HCT116 (cell line): ENCODE measurements around the gene SYP. TPM values are rescaled to one million over a fixed set of nuclear protein-coding genes. Genes with fewer than 3 reads are reported as not detected.

Experiments
- ATAC-seq: fragments of 200-7000 bp; cut with Tn5 transposase; 2 replicates; pipeline ENCODE4 v1.9.1; 2020; ENCODE audit warnings: mild to moderate bottlenecking, moderate library complexity
- BruUV-seq: library from RNA; stranded (reverse); fragments of 400-500 nt; replicated peaks from 2 replicates; lab custom pipeline; 2021; lab: Mats Ljungman, UMichigan
- CTCF ChIA-PET: fragments of 300-600 bp; sonication (Branson Sonifier 250); formaldehyde crosslinking; loops from one replicate; lab custom pipeline; 2021; ENCODE audit warnings: antibody characterized with exemption; lab: Charles Lee
- POLR2A ChIA-PET: fragments of 300-600, 350-600 bp; sonication (Branson Sonifier 250); formaldehyde crosslinking; loops from one replicate; lab custom pipeline; 2021; ENCODE audit warnings: antibody characterized with exemption; lab: Charles Lee
- RAD21 ChIA-PET, 2 experiments: fragments of 300-600 bp; sonication (Branson Sonifier 250); formaldehyde crosslinking; loops; one replicate each; lab custom pipeline; 2023; ENCODE audit warnings: low total read pairs in 2 of 2; ENCODE audit not compliant: uncharacterized antibody in 2 of 2, unreplicated experiment in 2 of 2, low non-redundant PET in 1 of 2; lab: Charles Lee
- DNase-seq: peaks from one replicate; pipeline ENCODE4 v3.0.0-alpha.2; 2010; ENCODE audit warnings: low read depth, low spot score
- H2AFZ ChIP-seq: fragments of 200-600 bp; shearing (Covaris generic), sonication (generic); 2 replicates; pipeline ENCODE4 v1.6.1; 2017; ENCODE audit warnings: low read depth, mixed run types, mixed read lengths, antibody characterized with exemption, low read length; ENCODE audit not compliant: poor library complexity, severe bottlenecking
- H3K27ac ChIP-seq: 2 replicates; pipeline ENCODE4 v1.5.1; 2012; ENCODE audit warnings: low read depth, low read length
- H3K27me3 ChIP-seq: fragments of 200-600 bp; sonication (generic); 2 replicates; pipeline ENCODE4 v1.6.1; 2016; ENCODE audit warnings: mixed run types, low read length, mixed read lengths; ENCODE audit not compliant: insufficient read depth
- H3K36me3 ChIP-seq, 2 experiments: fragments of 200-500 bp in 1 of 2; fragments of 200-600 bp in 1 of 2; sonication (Bioruptor generic) in 1 of 2; sonication (generic) in 1 of 2; 2 replicates each; pipeline versions ENCODE4 v1.5.1 to v1.6.1; 2014 to 2016; ENCODE audit warnings: low read length in 2 of 2, inconsistent platforms in 1 of 2, mixed read lengths in 1 of 2, mixed run types in 1 of 2; ENCODE audit not compliant: insufficient read depth in 2 of 2, control insufficient read depth in 1 of 2
- H3K4me1 ChIP-seq, 2 experiments: fragments of 200-600 bp in 1 of 2; sonication (generic) in 1 of 2; 2 replicates each; pipeline versions ENCODE4 v1.5.1 to v1.6.1; 2012 to 2017; ENCODE audit warnings: low read length in 2 of 2, inconsistent platforms in 1 of 2, mild to moderate bottlenecking in 1 of 2, mixed read lengths in 1 of 2, mixed run types in 1 of 2, moderate library complexity in 1 of 2; ENCODE audit not compliant: insufficient read depth in 2 of 2, control insufficient read depth in 1 of 2
- H3K4me2 ChIP-seq: fragments of 200-600 bp; sonication (generic); 2 replicates; pipeline ENCODE4 v1.6.1; 2017; ENCODE audit warnings: mixed run types, low read length, mixed read lengths
- H3K4me3 ChIP-seq, 2 experiments: fragments of 200-600 bp in 1 of 2; sonication (generic) in 1 of 2; replicated peaks in 1 of 2; 2 replicates each; pipeline ENCODE4 v1.5.1; 2011 to 2016; ENCODE audit warnings: low read length in 2 of 2, control low read depth in 1 of 2, low read depth in 1 of 2, mild to moderate bottlenecking in 1 of 2, mixed read lengths in 1 of 2, mixed run types in 1 of 2
- H3K79me2 ChIP-seq: fragments of 200-600 bp; sonication (generic); 2 replicates; pipeline ENCODE4 v1.6.1; 2017; ENCODE audit warnings: mild to moderate bottlenecking, mixed run types, low read length, moderate library complexity, mixed read lengths; ENCODE audit not compliant: insufficient read depth
- H3K9ac ChIP-seq: fragments of 200-600 bp; sonication (generic); 2 replicates; pipeline ENCODE4 v1.6.1; 2016; ENCODE audit warnings: low read length, mixed read lengths
- H3K9me2 ChIP-seq: fragments of 200-600 bp; sonication (generic), shearing (Covaris generic); 2 replicates; pipeline ENCODE4 v1.6.1; 2017; ENCODE audit warnings: mixed run types, mild to moderate bottlenecking, moderate library complexity; ENCODE audit not compliant: insufficient read depth
- H3K9me3 ChIP-seq, 2 experiments: fragments of 200-500 bp in 1 of 2; fragments of 200-600 bp in 1 of 2; sonication (Bioruptor generic) in 1 of 2; sonication (generic) in 1 of 2; 2 replicates each; pipeline ENCODE4 v1.6.1; 2014 to 2017; ENCODE audit warnings: low read length in 2 of 2, mixed read lengths in 2 of 2, inconsistent platforms in 1 of 2, low read depth in 1 of 2, mild to moderate bottlenecking in 1 of 2, mixed run types in 1 of 2, moderate library complexity in 1 of 2; ENCODE audit not compliant: control insufficient read depth in 1 of 2, insufficient read depth in 1 of 2
- H4K20me1 ChIP-seq: fragments of 200-600 bp; sonication (generic), shearing (Covaris generic); 2 replicates; pipeline ENCODE4 v1.6.1; 2017; ENCODE audit warnings: mixed run types, mild to moderate bottlenecking, moderate library complexity; ENCODE audit not compliant: insufficient read depth
- CBX3 ChIP-seq: IDR thresholded peaks from 2 replicates; pipeline ENCODE4 v1.6.1; 2012; ENCODE audit warnings: low read depth
- CTCF ChIP-seq, 3 experiments: fragments of 200-600 bp in 1 of 3; sonication (generic) in 1 of 3; IDR thresholded peaks in 2 of 3; conservative IDR thresholded peaks in 1 of 3; 2 replicates each; pipeline ENCODE4 v1.5.1; 2012 to 2017; ENCODE audit warnings: low read depth in 2 of 3, low read length in 2 of 3, antibody characterized with exemption in 1 of 3, borderline replicate concordance in 1 of 3, control low read depth in 1 of 3, mild to moderate bottlenecking in 1 of 3, mixed read lengths in 1 of 3, mixed run types in 1 of 3, moderate library complexity in 1 of 3; ENCODE audit not compliant: insufficient read depth in 1 of 3
- EGR1 ChIP-seq: IDR thresholded peaks from 2 replicates; pipeline ENCODE4 v1.6.1; 2012; ENCODE audit warnings: low read depth
- EZH2 ChIP-seq: fragments of 200-600 bp; sonication (generic); IDR thresholded peaks from 2 replicates; pipeline ENCODE4 v1.6.1; 2017; ENCODE audit warnings: antibody characterized with exemption, mixed run types
- EZH2phosphoT487 ChIP-seq: fragments of 200-600 bp; IDR thresholded peaks from 2 replicates; pipeline ENCODE4 v1.6.1; 2018; ENCODE audit warnings: antibody characterized with exemption, borderline replicate concordance
- JUND ChIP-seq: IDR thresholded peaks from 2 replicates; pipeline ENCODE4 v1.6.1; 2012
- POLR2A ChIP-seq: IDR thresholded peaks from 2 replicates; pipeline ENCODE4 v1.7.0; 2011; ENCODE audit warnings: borderline replicate concordance; ENCODE audit not compliant: insufficient read depth, insufficient read length; ENCODE audit errors: extremely low read depth
- POLR2AphosphoS5 ChIP-seq: IDR thresholded peaks from 2 replicates; pipeline ENCODE4 v1.6.1; 2011; ENCODE audit warnings: mild to moderate bottlenecking, low read depth, low read length, moderate library complexity
- RAD21 ChIP-seq: IDR thresholded peaks from 2 replicates; pipeline ENCODE4 v1.6.1; 2012; ENCODE audit warnings: low read depth, mild to moderate bottlenecking
- REST ChIP-seq: IDR thresholded peaks from 2 replicates; pipeline ENCODE4 v1.6.1; 2012; ENCODE audit warnings: low read depth
- SIN3A ChIP-seq: IDR thresholded peaks from 2 replicates; pipeline ENCODE4 v1.6.1; 2012; ENCODE audit warnings: low read depth
- intact Hi-C: fragments of 100-400 bp; cut with micrococcal nuclease; formaldehyde crosslinking; loops from 2 replicates; pipeline ENCODE4 v1.10.0; 2022
- total RNA-seq: library from RNA; stranded (reverse); gene quantifications from one replicate; pipeline ENCODE4 v1.2.1, GENCODE V29; 2021; ENCODE audit not compliant: unreplicated experiment
- TF ChIP-seq, protein P1 (sequence below): IDR thresholded peaks from 2 replicates; pipeline ENCODE4 v1.6.1; 2011; ENCODE audit warnings: mild to moderate bottlenecking, low read length, moderate library complexity; ENCODE audit not compliant: insufficient replicate concordance; ENCODE audit errors: extremely low read depth
- TF ChIP-seq, protein P2 (sequence below): IDR thresholded peaks from 2 replicates; pipeline ENCODE4 v1.6.1; 2012

SYP gene
- total RNA-seq, 1 experiment from 2014 or later: 1.2 TPM

DNA sequence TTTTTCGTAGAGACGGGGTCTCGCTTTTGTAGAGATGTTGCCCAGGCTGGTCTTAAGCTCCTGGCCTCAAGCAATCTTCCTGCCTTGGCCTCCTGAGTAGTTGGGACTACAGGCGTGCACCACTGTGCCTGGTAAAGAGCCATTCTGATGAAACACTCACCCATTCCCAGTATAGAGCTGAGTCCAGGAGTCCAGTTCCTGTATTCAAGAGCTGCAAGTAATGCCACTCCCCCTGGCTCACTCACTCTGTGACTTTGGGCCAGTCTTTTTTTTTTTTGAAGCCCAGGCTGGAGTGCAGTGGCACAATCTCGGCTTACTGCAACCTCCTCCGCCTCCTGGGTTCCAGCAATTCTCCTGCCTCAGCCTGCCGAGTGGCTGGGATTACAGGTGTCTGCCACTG lies 38.7 kb upstream of the SYP start:
- Histone ChIP-seq H3K36me3 (no peaks in the 10 kb centered on the region), H3K79me2 (no peaks in the 10 kb centered on the region), H3K4me1 (peaks cover 0 to 8% of the 10 kb centered on the region in 2 experiments; a peak in 1 of 4 replicates), H3K9me3 (no peaks in the 10 kb centered on the region), H3K9me2 (no peaks in the 10 kb centered on the region), H3K27ac (no peak overlapping the region), H3K27me3 (no peaks in the 10 kb centered on the region), H3K4me3 (no peak overlapping the region), H4K20me1 (no peaks in the 10 kb centered on the region)
- no peak for DNase-seq
- RAD21 ChIA-PET: no interaction called here
- CTCF ChIA-PET: no interaction called here
- no TSS peak for BruUV-seq
- ATAC-seq: no peak
- POLR2A ChIA-PET: no interaction called here
- intact Hi-C loops: no loop called here
- TF ChIP-seq EZH2phosphoT487 (no peak), RAD21 (no peak), CBX3 (no peak), POLR2A (no peak), EZH2 (no peak), JUND (no peak), SIN3A (no peak)
- TF ChIP-seq, protein P1, sequence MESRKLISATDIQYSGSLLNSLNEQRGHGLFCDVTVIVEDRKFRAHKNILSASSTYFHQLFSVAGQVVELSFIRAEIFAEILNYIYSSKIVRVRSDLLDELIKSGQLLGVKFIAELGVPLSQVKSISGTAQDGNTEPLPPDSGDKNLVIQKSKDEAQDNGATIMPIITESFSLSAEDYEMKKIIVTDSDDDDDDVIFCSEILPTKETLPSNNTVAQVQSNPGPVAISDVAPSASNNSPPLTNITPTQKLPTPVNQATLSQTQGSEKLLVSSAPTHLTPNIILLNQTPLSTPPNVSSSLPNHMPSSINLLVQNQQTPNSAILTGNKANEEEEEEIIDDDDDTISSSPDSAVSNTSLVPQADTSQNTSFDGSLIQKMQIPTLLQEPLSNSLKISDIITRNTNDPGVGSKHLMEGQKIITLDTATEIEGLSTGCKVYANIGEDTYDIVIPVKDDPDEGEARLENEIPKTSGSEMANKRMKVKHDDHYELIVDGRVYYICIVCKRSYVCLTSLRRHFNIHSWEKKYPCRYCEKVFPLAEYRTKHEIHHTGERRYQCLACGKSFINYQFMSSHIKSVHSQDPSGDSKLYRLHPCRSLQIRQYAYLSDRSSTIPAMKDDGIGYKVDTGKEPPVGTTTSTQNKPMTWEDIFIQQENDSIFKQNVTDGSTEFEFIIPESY: no peak
- TF ChIP-seq, all 23 proteins: peak for 0
- H2AFZ ChIP-seq: no peak overlapping the region
- no peak overlapping the region for H3K4me2 ChIP-seq
- no peak overlapping the region for H3K9ac ChIP-seq

DNA sequence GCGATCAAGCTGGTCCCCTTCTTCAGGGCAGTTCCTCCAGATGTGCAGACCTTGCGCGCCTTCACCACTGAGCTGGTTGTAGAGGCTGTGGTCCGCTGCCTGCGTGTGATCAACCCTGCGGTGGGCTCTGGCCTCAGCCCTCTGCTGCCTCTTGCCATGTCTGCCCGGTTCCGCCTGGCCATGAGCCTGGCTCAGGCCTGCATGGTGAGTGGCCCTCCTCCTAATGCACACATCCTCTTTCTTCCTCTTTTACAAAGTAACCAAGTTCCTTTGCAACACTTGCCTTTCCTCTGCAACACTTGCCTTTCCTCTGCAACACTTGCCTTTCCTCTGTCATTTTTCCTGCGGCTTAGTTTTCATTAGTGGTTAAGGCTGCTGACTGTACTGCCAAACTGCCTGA lies 37.1 kb upstream of the SYP start:
- H3K79me2 ChIP-seq: no peaks in the 10 kb centered on the region
- no peak overlapping the region for H3K27ac ChIP-seq
- no peaks in the 10 kb centered on the region for H3K27me3 ChIP-seq
- POLR2A ChIA-PET: no interaction called here
- no peak overlapping the region for H3K4me3 ChIP-seq
- no peaks in the 10 kb centered on the region for H3K9me3 ChIP-seq
- no peak overlapping the region for H2AFZ ChIP-seq
- no peak for DNase-seq
- H3K9me2 ChIP-seq: no peaks in the 10 kb centered on the region
- ATAC-seq: no peak
- CTCF ChIA-PET: no interaction called here
- intact Hi-C loops: no loop called here
- H3K36me3 ChIP-seq: no peaks in the 10 kb centered on the region
- no peaks in the 10 kb centered on the region for H4K20me1 ChIP-seq
- no TSS peak for BruUV-seq
- no peak overlapping the region for H3K4me2 ChIP-seq
- no peak overlapping the region for H3K9ac ChIP-seq
- no peaks in the 10 kb centered on the region for H3K4me1 ChIP-seq
- RAD21 ChIA-PET: no interaction called here
- TF ChIP-seq CTCF (IDR thresholded peaks at IDR 0.05 in 2 of 3, conservative IDR thresholded peaks at IDR 0.05 in 1 of 3; ENCODE audit: borderline replicate concordance in 1 of 3, insufficient read depth in 1 of 3, low read depth in 2 of 3, low read length in 2 of 3) (no peak), EZH2 (no peak), CBX3 (no peak), REST (no peak), SIN3A (no peak), RAD21 (no peak), POLR2AphosphoS5 (no peak), JUND (no peak), EGR1 (no peak)
- TF ChIP-seq, protein P2, sequence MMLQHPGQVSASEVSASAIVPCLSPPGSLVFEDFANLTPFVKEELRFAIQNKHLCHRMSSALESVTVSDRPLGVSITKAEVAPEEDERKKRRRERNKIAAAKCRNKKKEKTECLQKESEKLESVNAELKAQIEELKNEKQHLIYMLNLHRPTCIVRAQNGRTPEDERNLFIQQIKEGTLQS: no peak
